ENCODE measurements around the gene PIK3R5.
A peak's percentile ranks its signal among the peaks of the same experiment; 100 is the strongest.

- TF ChIP-seq CTCF (IDR thresholded peaks at IDR 0.05; ENCODE audit: borderline replicate concordance, extremely low read depth, low read length, poor library complexity, severe bottlenecking) (peak; percentile 14), EZH2 (IDR thresholded peaks at IDR 0.05; ENCODE audit: borderline replicate concordance, low read depth, low read length, severe bottlenecking) (no peak)
Measured at GRCh38 chr17:8941980-8942622, 23.4 kb downstream of the PIK3R5 start.

Measured in DND-41 (cell line).